HepG2 (cell line): ENCODE results near the gene RPL23. TPM values are rescaled to one million over a fixed set of nuclear protein-coding genes. Genes with fewer than 3 reads are reported as not detected.
A peak's percentile ranks its signal among the peaks of the same experiment; 100 is the strongest.

Source experiments
- ATAC-seq: fragments of 200-7000 bp; cut with Tn5 transposase; 3 replicates; pipeline ENCODE4 v1.9.1; 2020; ENCODE audit warnings: mild to moderate bottlenecking, moderate library complexity
- BruUV-seq: library from RNA; stranded (reverse); fragments of 400-500 nt; replicated peaks from 2 replicates; lab custom pipeline; 2021; lab: Mats Ljungman, UMichigan
- CTCF ChIA-PET: fragments of 300-600 bp; formaldehyde crosslinking; extraction: SDS; loops from one replicate; lab custom pipeline; 2021; ENCODE audit warnings: low total read pairs, inconsistent platforms, low intra/inter-chr PET ratio; lab: Yijun Ruan, JAX
- POLR2A ChIA-PET: fragments of 350-600 bp; sonication (Branson Sonifier 250); formaldehyde crosslinking; loops from one replicate; lab custom pipeline; 2020; ENCODE audit warnings: antibody characterized with exemption, inconsistent platforms; lab: Yijun Ruan, JAX
- DNase-seq: peaks from one replicate; pipeline ENCODE4 v3.0.0-alpha.2; 2015; ENCODE audit warnings: low spot score
- FAIRE-seq: peaks from 3 replicates; lab custom pipeline; 2011; peaks lifted over from hg19 to GRCh38; lab: Jason Lieb, UNC
- H2AFZ ChIP-seq: one replicate; pipeline ENCODE4 v1.6.1; 2011; ENCODE audit warnings: low read length, inconsistent platforms
- H3K27ac ChIP-seq: fragments of 300-600 bp; 3 replicates; pipeline ENCODE4 v1.8.0; 2011; ENCODE audit warnings: mixed run types, mild to moderate bottlenecking, mixed read lengths, low read length, inconsistent platforms; ENCODE audit not compliant: insufficient read depth; ENCODE audit errors: extremely low read length
- H3K27me3 ChIP-seq, 2 experiments: fragments of 200-600 bp in 1 of 2; 2 replicates in 1 of 2; 3 replicates in 1 of 2; pipeline versions ENCODE4 v1.6.0 to v1.8.0; 2011; ENCODE audit warnings: low read length in 2 of 2, mild to moderate bottlenecking in 2 of 2, moderate library complexity in 2 of 2, inconsistent platforms in 1 of 2; ENCODE audit not compliant: insufficient read depth in 2 of 2, control insufficient read depth in 1 of 2
- H3K36me3 ChIP-seq, 2 experiments: fragments of 200-600 bp in 1 of 2; replicated peaks in 1 of 2; 2 replicates in 1 of 2; 3 replicates in 1 of 2; pipeline versions ENCODE4 v1.5.1 to v1.8.0; 2011; ENCODE audit warnings: low read length in 2 of 2, inconsistent platforms in 1 of 2; ENCODE audit not compliant: insufficient read depth in 2 of 2, control insufficient read depth in 1 of 2
- H3K4me1 ChIP-seq: 2 replicates; pipeline ENCODE4 v1.5.1; 2012; ENCODE audit warnings: low read length, inconsistent platforms; ENCODE audit not compliant: insufficient read depth
- H3K4me2 ChIP-seq: 2 replicates; pipeline ENCODE4 v1.6.0; 2011; ENCODE audit warnings: low read depth, low read length, inconsistent platforms
- H3K4me3 ChIP-seq, 3 experiments: fragments of 200-600 bp in 1 of 3; sonication (generic), shearing (Covaris generic) in 1 of 3; replicated peaks in 1 of 3; 2 replicates each; pipeline ENCODE4 v1.5.1; 2011 to 2016; ENCODE audit warnings: low read length in 3 of 3, inconsistent platforms in 2 of 3, low read depth in 2 of 3, mild to moderate bottlenecking in 2 of 3, control low read depth in 1 of 3, mixed read lengths in 1 of 3; ENCODE audit not compliant: insufficient read depth in 1 of 3
- H3K79me2 ChIP-seq: one replicate; pipeline ENCODE4 v1.6.1; 2011; ENCODE audit warnings: low read length, inconsistent platforms; ENCODE audit not compliant: insufficient read depth
- H3K9ac ChIP-seq: 2 replicates; pipeline ENCODE4 v1.6.0; 2011; ENCODE audit warnings: mild to moderate bottlenecking, low read depth, low read length, inconsistent platforms; ENCODE audit not compliant: insufficient read depth
- H3K9me3 ChIP-seq: 2 replicates; pipeline ENCODE4 v1.5.1; 2012; ENCODE audit warnings: mild to moderate bottlenecking, low read length
- H4K20me1 ChIP-seq: 2 replicates; pipeline ENCODE4 v1.6.0; 2011; ENCODE audit warnings: inconsistent platforms, mild to moderate bottlenecking, low read length, moderate library complexity; ENCODE audit not compliant: insufficient read depth
- MBD4 ChIP-seq: IDR thresholded peaks from 2 replicates; pipeline ENCODE4 v1.6.1; 2012; ENCODE audit warnings: low read length, inconsistent platforms, borderline replicate concordance
- MTF2 ChIP-seq: sonication (generic); formaldehyde crosslinking; IDR thresholded peaks from 2 replicates; pipeline ENCODE4 v1.5.0; 2020; ENCODE audit warnings: missing genetic modification reagents, borderline replicate concordance
- PCBP1 ChIP-seq: fragments of 200-400 bp; formaldehyde crosslinking; IDR thresholded peaks from 2 replicates; pipeline ENCODE4 v1.6.1; 2017; ENCODE audit warnings: mild to moderate bottlenecking, low read depth, low read length, borderline replicate concordance
- POLR2A ChIP-seq, 2 experiments: IDR thresholded peaks; 2 replicates each; pipeline ENCODE4 v1.6.1; 2011; ENCODE audit warnings: low read depth in 2 of 2, low read length in 2 of 2, mild to moderate bottlenecking in 1 of 2, moderate library complexity in 1 of 2; ENCODE audit not compliant: insufficient read depth in 1 of 2
- SIN3A ChIP-seq: IDR thresholded peaks from 2 replicates; pipeline ENCODE4 v1.6.1; 2011; ENCODE audit warnings: low read depth, mild to moderate bottlenecking, control low read depth, low read length, borderline replicate concordance
- SMARCE1 ChIP-seq: fragments of 450-650 bp; IDR thresholded peaks from 2 replicates; pipeline ENCODE4 v1.6.1; 2017; ENCODE audit warnings: borderline replicate concordance
- TCF7 ChIP-seq: sonication (generic); IDR thresholded peaks from 2 replicates; pipeline ENCODE4 v1.6.1; 2016; ENCODE audit warnings: antibody characterized with exemption, low read depth
- ZBTB38 ChIP-seq: sonication (generic); formaldehyde crosslinking; IDR thresholded peaks from 2 replicates; pipeline ENCODE4 v1.5.1; 2020; ENCODE audit warnings: mild to moderate bottlenecking, missing genetic modification reagents
- ZFP41 ChIP-seq: sonication (generic); formaldehyde crosslinking; IDR thresholded peaks from 2 replicates; pipeline ENCODE4 v1.4.0; 2020; ENCODE audit warnings: mild to moderate bottlenecking, missing genetic modification reagents, borderline replicate concordance
- ZNF572 ChIP-seq: sonication (generic); formaldehyde crosslinking; IDR thresholded peaks from 2 replicates; pipeline ENCODE4 v1.5.1; 2020; ENCODE audit warnings: mild to moderate bottlenecking, missing genetic modification reagents
- ZNF605 ChIP-seq: sonication (generic); formaldehyde crosslinking; IDR thresholded peaks from 2 replicates; pipeline ENCODE4 v1.8.0; 2022; ENCODE audit warnings: mild to moderate bottlenecking, missing genetic modification reagents
- WGBS: methylation state at CpG from one replicate; pipeline ENCODE4 v1.1.6; 2017; ENCODE audit warnings: low lambda C conversion rate; 5-methylcytosine and 5-hydroxymethylcytosine counted together
- in situ Hi-C: cut with HindIII; loops from 2 replicates; pipeline ENCODE4 v1.10.0; 2017; ENCODE audit warnings: low pct_unique_long_range_greater_than_20kb; ENCODE audit not compliant: extremely low pct_ligation_motif_present
- intact Hi-C: fragments of 100-400 bp; cut with micrococcal nuclease; formaldehyde crosslinking; loops from one replicate; pipeline ENCODE4 v1.10.0; 2022; ENCODE audit not compliant: unreplicated experiment
- polyA plus RNA-seq, 8 experiments: library from polyadenylated mRNA; depleted of rRNA in 3 of 8; stranded (reverse) in 7 of 8; unstranded in 1 of 8; fragments of >200 nt; fragmentation: Illumina TruSeq in 4 of 8; extraction: Trizol in 4 of 8; gene quantifications; 2 replicates each; pipeline versions ENCODE4 v1.2.1 to v1.2.3, GENCODE V29; 2011 to 2016; ENCODE audit warnings: low read depth in 4 of 8, missing spikeins in 1 of 8, mixed read lengths in 1 of 8; ENCODE audit not compliant: insufficient read depth in 1 of 8
- total RNA-seq, 5 experiments: library from RNA; depleted of rRNA; stranded (reverse); fragments of >200 nt; fragmentation: Illumina TruSeq; extraction: Trizol; gene quantifications; 2 replicates each; pipeline ENCODE4 v1.2.3, GENCODE V29; 2016; ENCODE audit warnings: low read depth in 1 of 5
- TF ChIP-seq, protein P1 (sequence below): sonication (generic); formaldehyde crosslinking; IDR thresholded peaks from 2 replicates; pipeline ENCODE4 v1.4.0; 2020; ENCODE audit warnings: missing genetic modification reagents
- TF ChIP-seq, protein P2 (sequence below): IDR thresholded peaks from 2 replicates; pipeline ENCODE4 v1.4.0; 2020; ENCODE audit warnings: mild to moderate bottlenecking, missing genetic modification reagents
- TF ChIP-seq, protein P3 (sequence below): sonication (generic); formaldehyde crosslinking; IDR thresholded peaks from 2 replicates; pipeline ENCODE4 v1.4.0; 2020; ENCODE audit warnings: low read depth, mild to moderate bottlenecking, missing genetic modification reagents

RPL23 gene
- total and polyA plus RNA-seq, 2 of the 13 experiments (the other 11 are each of a cell fraction or from before 2014, with no cell fraction given), result 2,790 to 4,860 TPM

- TF ChIP-seq, protein P1, sequence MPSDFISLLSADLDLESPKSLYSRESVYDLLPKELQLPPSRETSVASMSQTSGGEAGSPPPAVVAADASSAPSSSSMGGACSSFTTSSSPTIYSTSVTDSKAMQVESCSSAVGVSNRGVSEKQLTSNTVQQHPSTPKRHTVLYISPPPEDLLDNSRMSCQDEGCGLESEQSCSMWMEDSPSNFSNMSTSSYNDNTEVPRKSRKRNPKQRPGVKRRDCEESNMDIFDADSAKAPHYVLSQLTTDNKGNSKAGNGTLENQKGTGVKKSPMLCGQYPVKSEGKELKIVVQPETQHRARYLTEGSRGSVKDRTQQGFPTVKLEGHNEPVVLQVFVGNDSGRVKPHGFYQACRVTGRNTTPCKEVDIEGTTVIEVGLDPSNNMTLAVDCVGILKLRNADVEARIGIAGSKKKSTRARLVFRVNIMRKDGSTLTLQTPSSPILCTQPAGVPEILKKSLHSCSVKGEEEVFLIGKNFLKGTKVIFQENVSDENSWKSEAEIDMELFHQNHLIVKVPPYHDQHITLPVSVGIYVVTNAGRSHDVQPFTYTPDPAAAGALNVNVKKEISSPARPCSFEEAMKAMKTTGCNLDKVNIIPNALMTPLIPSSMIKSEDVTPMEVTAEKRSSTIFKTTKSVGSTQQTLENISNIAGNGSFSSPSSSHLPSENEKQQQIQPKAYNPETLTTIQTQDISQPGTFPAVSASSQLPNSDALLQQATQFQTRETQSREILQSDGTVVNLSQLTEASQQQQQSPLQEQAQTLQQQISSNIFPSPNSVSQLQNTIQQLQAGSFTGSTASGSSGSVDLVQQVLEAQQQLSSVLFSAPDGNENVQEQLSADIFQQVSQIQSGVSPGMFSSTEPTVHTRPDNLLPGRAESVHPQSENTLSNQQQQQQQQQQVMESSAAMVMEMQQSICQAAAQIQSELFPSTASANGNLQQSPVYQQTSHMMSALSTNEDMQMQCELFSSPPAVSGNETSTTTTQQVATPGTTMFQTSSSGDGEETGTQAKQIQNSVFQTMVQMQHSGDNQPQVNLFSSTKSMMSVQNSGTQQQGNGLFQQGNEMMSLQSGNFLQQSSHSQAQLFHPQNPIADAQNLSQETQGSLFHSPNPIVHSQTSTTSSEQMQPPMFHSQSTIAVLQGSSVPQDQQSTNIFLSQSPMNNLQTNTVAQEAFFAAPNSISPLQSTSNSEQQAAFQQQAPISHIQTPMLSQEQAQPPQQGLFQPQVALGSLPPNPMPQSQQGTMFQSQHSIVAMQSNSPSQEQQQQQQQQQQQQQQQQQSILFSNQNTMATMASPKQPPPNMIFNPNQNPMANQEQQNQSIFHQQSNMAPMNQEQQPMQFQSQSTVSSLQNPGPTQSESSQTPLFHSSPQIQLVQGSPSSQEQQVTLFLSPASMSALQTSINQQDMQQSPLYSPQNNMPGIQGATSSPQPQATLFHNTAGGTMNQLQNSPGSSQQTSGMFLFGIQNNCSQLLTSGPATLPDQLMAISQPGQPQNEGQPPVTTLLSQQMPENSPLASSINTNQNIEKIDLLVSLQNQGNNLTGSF (CRISPR knock-in tag), result 0 out of 2 replicates have a peak, but pooled peaks have one; percentile 2
- TF ChIP-seq ZNF605 (CRISPR knock-in tag) (peak; percentile 38), ZNF572 (CRISPR knock-in tag) (no peak), MBD4 (no peak), POLR2A (IDR thresholded peaks at IDR 0.05; ENCODE audit: insufficient read depth in 1 of 2, low read depth in 2 of 2, low read length in 2 of 2) (peak in 1 of 2 experiments; percentile 48; a peak in 1 of 4 replicates), SIN3A (peak; percentile 22; the same call in 1 of the 2 replicates)
These were observed 690 bp downstream of the RPL23 start (continued) for GRCh38 chr17:38852771-38853291.

DNA sequence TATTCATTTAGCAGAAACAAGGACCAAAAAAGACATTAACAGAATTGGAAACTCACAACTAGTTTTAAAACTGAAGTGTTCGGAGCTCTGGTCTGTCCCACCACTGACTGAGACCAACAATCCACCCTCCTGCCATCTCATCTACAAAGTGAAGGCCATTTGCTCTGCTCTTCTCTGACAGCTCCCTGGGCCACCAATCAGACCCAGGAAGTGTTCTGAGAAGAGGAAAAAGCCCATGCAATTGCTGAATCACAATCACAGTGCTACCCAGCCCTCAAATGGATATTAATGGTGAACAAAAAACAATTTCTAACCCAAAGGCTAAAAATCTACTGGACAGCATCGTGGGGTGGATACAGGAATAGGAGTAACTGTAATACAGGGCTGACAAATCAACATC is 2.1 kb downstream of the RPL23 start:
- CTCF ChIA-PET, result no interaction called here
- TF ChIP-seq ZFP41 (no peak), ZBTB38 (CRISPR knock-in tag) (no peak), PCBP1 (no peak), SMARCE1 (no peak), TCF7 (no peak), MTF2 (CRISPR knock-in tag) (no peak)
- TF ChIP-seq, protein P2, sequence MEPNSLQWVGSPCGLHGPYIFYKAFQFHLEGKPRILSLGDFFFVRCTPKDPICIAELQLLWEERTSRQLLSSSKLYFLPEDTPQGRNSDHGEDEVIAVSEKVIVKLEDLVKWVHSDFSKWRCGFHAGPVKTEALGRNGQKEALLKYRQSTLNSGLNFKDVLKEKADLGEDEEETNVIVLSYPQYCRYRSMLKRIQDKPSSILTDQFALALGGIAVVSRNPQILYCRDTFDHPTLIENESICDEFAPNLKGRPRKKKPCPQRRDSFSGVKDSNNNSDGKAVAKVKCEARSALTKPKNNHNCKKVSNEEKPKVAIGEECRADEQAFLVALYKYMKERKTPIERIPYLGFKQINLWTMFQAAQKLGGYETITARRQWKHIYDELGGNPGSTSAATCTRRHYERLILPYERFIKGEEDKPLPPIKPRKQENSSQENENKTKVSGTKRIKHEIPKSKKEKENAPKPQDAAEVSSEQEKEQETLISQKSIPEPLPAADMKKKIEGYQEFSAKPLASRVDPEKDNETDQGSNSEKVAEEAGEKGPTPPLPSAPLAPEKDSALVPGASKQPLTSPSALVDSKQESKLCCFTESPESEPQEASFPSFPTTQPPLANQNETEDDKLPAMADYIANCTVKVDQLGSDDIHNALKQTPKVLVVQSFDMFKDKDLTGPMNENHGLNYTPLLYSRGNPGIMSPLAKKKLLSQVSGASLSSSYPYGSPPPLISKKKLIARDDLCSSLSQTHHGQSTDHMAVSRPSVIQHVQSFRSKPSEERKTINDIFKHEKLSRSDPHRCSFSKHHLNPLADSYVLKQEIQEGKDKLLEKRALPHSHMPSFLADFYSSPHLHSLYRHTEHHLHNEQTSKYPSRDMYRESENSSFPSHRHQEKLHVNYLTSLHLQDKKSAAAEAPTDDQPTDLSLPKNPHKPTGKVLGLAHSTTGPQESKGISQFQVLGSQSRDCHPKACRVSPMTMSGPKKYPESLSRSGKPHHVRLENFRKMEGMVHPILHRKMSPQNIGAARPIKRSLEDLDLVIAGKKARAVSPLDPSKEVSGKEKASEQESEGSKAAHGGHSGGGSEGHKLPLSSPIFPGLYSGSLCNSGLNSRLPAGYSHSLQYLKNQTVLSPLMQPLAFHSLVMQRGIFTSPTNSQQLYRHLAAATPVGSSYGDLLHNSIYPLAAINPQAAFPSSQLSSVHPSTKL (CRISPR knock-in tag), result no peak
- TF ChIP-seq, protein P3, sequence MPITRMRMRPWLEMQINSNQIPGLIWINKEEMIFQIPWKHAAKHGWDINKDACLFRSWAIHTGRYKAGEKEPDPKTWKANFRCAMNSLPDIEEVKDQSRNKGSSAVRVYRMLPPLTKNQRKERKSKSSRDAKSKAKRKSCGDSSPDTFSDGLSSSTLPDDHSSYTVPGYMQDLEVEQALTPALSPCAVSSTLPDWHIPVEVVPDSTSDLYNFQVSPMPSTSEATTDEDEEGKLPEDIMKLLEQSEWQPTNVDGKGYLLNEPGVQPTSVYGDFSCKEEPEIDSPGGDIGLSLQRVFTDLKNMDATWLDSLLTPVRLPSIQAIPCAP (CRISPR knock-in tag), result no peak

More for the DNA sequence above, 2.1 kb downstream of the RPL23 start:
- WGBS, result 43% methylated on average over 2 of the region's 2 CpGs
- POLR2A ChIA-PET, result interaction anchor here (2.0 to 4.6 kb wide), 3 partner anchors 19 to 54 kb away, joined by 4 to 175 read pairs (median 50); partner anchors contain the start of genes CWC25 and LASP1
- in situ Hi-C loops (no loop called here), intact Hi-C loops (no loop called here)
- H3K27me3 ChIP-seq, result no peaks in the 10 kb centered on the region; a peak in 1 of 5 replicates
- peak overlapping the region; percentile 95 for H3K9ac ChIP-seq
- BruUV-seq, result no TSS peak
- no peak overlapping the region for H2AFZ ChIP-seq
- peaks cover 54% of the 10 kb centered on the region for H4K20me1 ChIP-seq
- no peak for FAIRE-seq
- peaks cover 18 to 45% of the 10 kb centered on the region in 2 experiments for H3K36me3 ChIP-seq
- peak overlapping the region; percentile 98 for H3K4me2 ChIP-seq
- H3K27ac ChIP-seq, result peak overlapping the region; percentile 18
- ATAC-seq, result no peak
- H3K9me3 ChIP-seq, result no peaks in the 10 kb centered on the region
- no peak for DNase-seq
- peak overlapping the region; percentile 78 to 88 (median 82) for H3K4me3 ChIP-seq
- H3K4me1 ChIP-seq, result peaks cover 44% of the 10 kb centered on the region
- H3K79me2 ChIP-seq, result peaks cover 34% of the 10 kb centered on the region
